Stomach (tissue), 4 donors: Measurements from ENCODE around the gene SP140.

Source experiments
- CTCF ChIP-seq, 7 experiments: fragments of 450-650 bp in 4 of 7; fragments of 200-600 bp in 3 of 7; sonication (generic) in 3 of 7; IDR thresholded peaks; one replicate each; pipeline ENCODE4 v1.5.1; 2016 to 2019; ENCODE audit warnings: antibody characterized with exemption in 7 of 7, control low read depth in 2 of 7, mild to moderate bottlenecking in 1 of 7
- EP300 ChIP-seq: sonication (generic); formaldehyde crosslinking; IDR thresholded peaks from one replicate; pipeline ENCODE4 v1.6.1; 2017; ENCODE audit warnings: antibody characterized with exemption
- POLR2A ChIP-seq, 4 donors: fragments of 450-650 bp; IDR thresholded peaks; one replicate each; pipeline ENCODE4 v1.6.1; 2016; ENCODE audit warnings: antibody characterized with exemption in 4 of 4, control low read depth in 2 of 4, mild to moderate bottlenecking in 1 of 4, moderate library complexity in 1 of 4

DNA sequence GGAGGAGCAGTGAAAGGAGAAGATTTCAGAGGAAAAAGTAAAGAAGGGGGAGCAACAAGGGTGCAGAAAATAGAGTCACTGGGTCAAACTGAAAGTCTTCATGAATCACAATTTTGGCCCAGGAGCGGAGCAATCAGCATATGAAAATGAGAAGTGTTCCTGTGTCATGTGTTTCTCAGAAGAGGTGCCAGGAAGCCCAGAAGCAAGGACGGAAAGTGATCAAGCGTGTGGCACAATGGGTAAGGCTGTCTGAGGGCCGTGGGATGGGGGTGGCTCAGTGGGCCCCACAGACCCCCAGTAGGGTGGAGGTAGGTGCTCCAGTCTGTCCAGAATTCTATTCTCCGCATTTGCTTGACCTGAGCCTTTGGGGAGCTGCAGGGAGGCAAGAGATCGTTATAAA is 44.2 kb downstream of the SP140 start:
- TF ChIP-seq CTCF (IDR thresholded peaks at IDR 0.05): no peak
- TF ChIP-seq POLR2A (IDR thresholded peaks at IDR 0.05): no peak
- TF ChIP-seq EP300: no peak
